Hematopoietic multipotent progenitor cell (in vitro differentiated cells): Measurements from ENCODE around the gene TIGD4. TPM values are rescaled to one million over a fixed set of nuclear protein-coding genes. Genes with fewer than 3 reads are reported as not detected.

Experiments
- DNase-seq, 3 donors: peaks; one replicate each; pipeline ENCODE4 v3.0.0-alpha.2; 2011 to 2015; ENCODE audit warnings: low read depth in 2 of 3, low spot score in 2 of 3
- total RNA-seq: library from RNA; depleted of rRNA; stranded (reverse); fragments of >200 nt; gene quantifications from one replicate; pipeline ENCODE4 v1.2.3, GENCODE V29; 2012

Gene TIGD4
- under 0.01 TPM for total RNA-seq

GRCh38 chr4:152779513-152780266, at the start of gene TIGD4, which contains the start of gene ARFIP1:
Gene TIGD4 (minus strand): TSS chr4:152779730. CDS start chr4:152771004, 8,726 bp downstream.
Gene ARFIP1 (plus strand): TSS chr4:152779954. CDS start chr4:152829634, 49,680 bp downstream.
- DNase-seq, result peak; percentile 81 to 93 (median 93)

GRCh38 chr4:152828122-152828521, 48.6 kb upstream of the TIGD4 start:
- no peak for DNase-seq

- DNase-seq, result no peak
Measured at GRCh38 chr4:152825336-152825735, 45.8 kb upstream of the TIGD4 start.

- no peak for DNase-seq
Measured at GRCh38 chr4:152824561-152824960, 45.0 kb upstream of the TIGD4 start.

GRCh38 chr4:152822323-152822722, 42.8 kb upstream of the TIGD4 start:
- no peak for DNase-seq

- no peak for DNase-seq
Measured at GRCh38 chr4:152820073-152820472, 40.5 kb upstream of the TIGD4 start.

GRCh38 chr4:152819026-152819645, 39.6 kb upstream of the TIGD4 start:
- no peak for DNase-seq

- DNase-seq, result no peak
Measured at GRCh38 chr4:152817331-152817730, 37.8 kb upstream of the TIGD4 start.

- DNase-seq, result no peak
Measured at GRCh38 chr4:152815078-152815477, 35.5 kb upstream of the TIGD4 start.

GRCh38 chr4:152810715-152811287, 31.3 kb upstream of the TIGD4 start:
- no peak for DNase-seq

GRCh38 chr4:152808670-152809069, 29.1 kb upstream of the TIGD4 start:
- no peak for DNase-seq

- DNase-seq, result peak in 1 of 3 donors; percentile 8
Measured at GRCh38 chr4:152807294-152807829, 27.8 kb upstream of the TIGD4 start.

GRCh38 chr4:152806501-152807125, 27.1 kb upstream of the TIGD4 start:
- DNase-seq, result peak in 1 of 3 donors; percentile 25

GRCh38 chr4:152805818-152806217, 26.3 kb upstream of the TIGD4 start:
- no peak for DNase-seq

GRCh38 chr4:152805071-152805650, 25.6 kb upstream of the TIGD4 start:
- no peak for DNase-seq

- DNase-seq, result no peak
Measured at GRCh38 chr4:152803541-152803940, 24.0 kb upstream of the TIGD4 start.

- DNase-seq, result no peak
Measured at GRCh38 chr4:152795891-152796290, 16.4 kb upstream of the TIGD4 start.

- DNase-seq, result no peak
Measured at GRCh38 chr4:152786627-152787026, 7.1 kb upstream of the TIGD4 start.

GRCh38 chr4:152785639-152786615, 6.4 kb upstream of the TIGD4 start:
- DNase-seq, result no peak
